ENCODE data around the gene FCN1.
"Not testable (repeated sequence)": the region's sequence is repeated elsewhere in the genome, so short reads cannot be mapped to it uniquely, and the experiment has no call there.

FCN1 gene

GRCh38 chr9:134959126-134959970 lies 41.6 kb upstream of the FCN1 start:
- no peaks in the 10 kb centered on the region for H3K36me3 ChIP-seq (ENCODE audit: low read length)
- no peak overlapping the region for H2AFZ ChIP-seq (ENCODE audit: low read depth, low read length, severe bottlenecking)
- H3K27me3 ChIP-seq (ENCODE audit: low read length), result no peaks in the 10 kb centered on the region
- no peaks in the 10 kb centered on the region for H3K79me2 ChIP-seq (ENCODE audit: insufficient read depth, low read length)
- no peaks in the 10 kb centered on the region for H3F3A ChIP-seq (ENCODE audit: insufficient read depth)
- no peaks in the 10 kb centered on the region for H4K20me1 ChIP-seq (ENCODE audit: low read depth, low read length)
- no peaks in the 10 kb centered on the region for H3K9me2 ChIP-seq (replicated peaks; ENCODE audit: insufficient read depth, low read length)
- no peak overlapping the region for H3K4me2 ChIP-seq (ENCODE audit: low read depth, low read length, poor library complexity, severe bottlenecking)
- H3K4me3 ChIP-seq (ENCODE audit: insufficient read depth, low read length, poor library complexity, severe bottlenecking), result no peak overlapping the region
- no peak for TF ChIP-seq EZH2phosphoT487 (conservative IDR thresholded peaks at IDR 0.05; ENCODE audit: low read length)
- no peak for TF ChIP-seq CTCF (IDR thresholded peaks at IDR 0.05; ENCODE audit: insufficient read depth, low read length, poor library complexity, severe bottlenecking)
- no peaks in the 10 kb centered on the region for H3K9me3 ChIP-seq (ENCODE audit: insufficient read depth, low read length)
- no peak overlapping the region for H3K27ac ChIP-seq (ENCODE audit: low read depth, low read length)
- H3K9ac ChIP-seq (ENCODE audit: low read length), result no peak overlapping the region

DNA sequence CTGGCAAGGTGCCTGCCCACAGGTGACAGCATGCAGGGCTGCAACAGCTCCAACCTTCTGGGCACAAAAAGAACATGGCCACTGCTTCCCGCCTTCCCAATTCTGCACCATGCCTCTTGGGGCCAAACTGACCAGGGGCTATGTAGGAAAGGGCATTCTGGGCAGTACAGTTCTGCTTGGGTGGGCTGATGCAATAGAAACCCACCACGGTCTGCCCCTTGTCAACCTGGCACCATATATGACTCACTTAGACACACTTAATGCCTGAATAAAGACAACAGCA lies 40.2 kb upstream of the FCN1 start:
- H3K4me3 ChIP-seq (ENCODE audit: insufficient read depth, low read length, poor library complexity, severe bottlenecking), result no peak overlapping the region
- no peaks in the 10 kb centered on the region for H4K20me1 ChIP-seq (ENCODE audit: low read depth, low read length)
- no peaks in the 10 kb centered on the region for H3K27me3 ChIP-seq (ENCODE audit: low read length)
- no peaks in the 10 kb centered on the region for H3K9me2 ChIP-seq (replicated peaks; ENCODE audit: insufficient read depth, low read length)
- no peak overlapping the region for H2AFZ ChIP-seq (ENCODE audit: low read depth, low read length, severe bottlenecking)
- H3K79me2 ChIP-seq (ENCODE audit: insufficient read depth, low read length), result no peaks in the 10 kb centered on the region
- no peaks in the 10 kb centered on the region for H3K36me3 ChIP-seq (ENCODE audit: low read length)
- H3F3A ChIP-seq (ENCODE audit: insufficient read depth), result no peaks in the 10 kb centered on the region
- TF ChIP-seq CTCF (IDR thresholded peaks at IDR 0.05; ENCODE audit: insufficient read depth, low read length, poor library complexity, severe bottlenecking) (no peak), EZH2phosphoT487 (conservative IDR thresholded peaks at IDR 0.05; ENCODE audit: low read length) (no peak)
- no peak overlapping the region for H3K27ac ChIP-seq (ENCODE audit: low read depth, low read length)
- no peaks in the 10 kb centered on the region for H3K9me3 ChIP-seq (ENCODE audit: insufficient read depth, low read length)
- no peak overlapping the region for H3K9ac ChIP-seq (ENCODE audit: low read length)
- no peak overlapping the region for H3K4me2 ChIP-seq (ENCODE audit: low read depth, low read length, poor library complexity, severe bottlenecking)

DNA sequence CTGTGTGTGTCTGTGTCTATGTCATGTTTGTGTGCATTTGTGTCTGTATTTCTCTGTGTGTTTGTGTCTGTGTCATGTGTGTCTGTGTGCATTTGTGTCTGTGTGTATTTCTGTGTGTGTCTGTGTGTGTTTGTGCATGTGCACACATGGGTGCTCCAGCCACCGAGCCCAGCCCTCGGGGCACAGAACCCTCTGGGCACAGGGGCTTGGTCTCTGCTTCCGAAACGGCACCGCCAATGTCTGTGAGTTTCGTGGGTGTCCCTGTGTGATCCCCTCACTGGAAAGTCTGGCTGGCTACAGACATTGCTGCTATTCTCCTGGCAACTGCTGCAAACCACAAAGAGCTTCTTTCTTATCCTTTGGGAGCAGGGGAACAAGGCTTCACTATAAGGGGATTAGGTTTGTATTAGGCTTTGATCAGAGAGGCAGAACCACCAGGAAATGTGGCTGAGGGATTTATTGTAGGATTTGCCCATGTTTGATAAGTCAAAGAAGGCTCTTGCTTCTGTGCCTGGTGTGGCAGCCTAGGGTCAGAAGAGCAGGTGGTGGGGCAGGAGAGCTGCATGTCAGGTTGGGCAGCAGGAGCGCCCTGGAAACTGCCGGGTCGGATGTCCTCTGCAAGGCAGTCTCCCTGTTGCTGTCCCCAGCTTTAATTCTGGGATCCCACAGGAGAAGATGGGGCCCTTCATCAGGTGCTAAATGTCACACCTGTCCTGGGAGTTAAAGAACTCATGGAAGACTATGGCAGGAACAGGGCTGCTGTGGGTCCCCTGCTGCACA lies 39.6 kb upstream of the FCN1 start:
- H3K9me3 ChIP-seq (ENCODE audit: insufficient read depth, low read length), result no peaks in the 10 kb centered on the region
- H3K4me2 ChIP-seq (ENCODE audit: low read depth, low read length, poor library complexity, severe bottlenecking), result no peak overlapping the region
- no peaks in the 10 kb centered on the region for H3F3A ChIP-seq (ENCODE audit: insufficient read depth)
- H3K36me3 ChIP-seq (ENCODE audit: low read length), result no peaks in the 10 kb centered on the region
- H3K27ac ChIP-seq (ENCODE audit: low read depth, low read length), result no peak overlapping the region
- no peaks in the 10 kb centered on the region for H3K79me2 ChIP-seq (ENCODE audit: insufficient read depth, low read length)
- H3K9ac ChIP-seq (ENCODE audit: low read length), result no peak overlapping the region
- TF ChIP-seq EZH2phosphoT487 (conservative IDR thresholded peaks at IDR 0.05; ENCODE audit: low read length) (no peak), CTCF (IDR thresholded peaks at IDR 0.05; ENCODE audit: insufficient read depth, low read length, poor library complexity, severe bottlenecking) (no peak)
- H4K20me1 ChIP-seq (ENCODE audit: low read depth, low read length), result no peaks in the 10 kb centered on the region
- H3K4me3 ChIP-seq (ENCODE audit: insufficient read depth, low read length, poor library complexity, severe bottlenecking), result no peak overlapping the region
- no peak overlapping the region for H2AFZ ChIP-seq (ENCODE audit: low read depth, low read length, severe bottlenecking)
- H3K9me2 ChIP-seq (replicated peaks; ENCODE audit: insufficient read depth, low read length), result no peaks in the 10 kb centered on the region
- no peaks in the 10 kb centered on the region for H3K27me3 ChIP-seq (ENCODE audit: low read length)

GRCh38 chr9:134956387-134956786 lies 38.7 kb upstream of the FCN1 start:
- H3K27ac ChIP-seq (ENCODE audit: low read depth, low read length); H3K4me2 ChIP-seq (ENCODE audit: low read depth, low read length, poor library complexity, severe bottlenecking); H3K9me2 ChIP-seq (replicated peaks; ENCODE audit: insufficient read depth, low read length); H3F3A ChIP-seq (ENCODE audit: insufficient read depth); H2AFZ ChIP-seq (ENCODE audit: low read depth, low read length, severe bottlenecking); H3K9me3 ChIP-seq (ENCODE audit: insufficient read depth, low read length); H4K20me1 ChIP-seq (ENCODE audit: low read depth, low read length); H3K27me3 ChIP-seq (ENCODE audit: low read length); H3K9ac ChIP-seq (ENCODE audit: low read length); H3K79me2 ChIP-seq (ENCODE audit: insufficient read depth, low read length); H3K36me3 ChIP-seq (ENCODE audit: low read length); H3K4me3 ChIP-seq (ENCODE audit: insufficient read depth, low read length, poor library complexity, severe bottlenecking): not testable (repeated sequence)

All from SU-DHL-6 (cell line).